Activated CD8-positive, alpha-beta memory T cell treated with anti-CD3 and anti-CD28 coated beads for 4 hours (primary cell): ENCODE measurements around the gene HDGFL3.
"Not testable (repeated sequence)": the region's sequence is repeated elsewhere in the genome, so short reads cannot be mapped to it uniquely, and the experiment has no call there.

ENCODE experiments used
- DNase-seq, 2 donors: peaks; one replicate each; pipeline ENCODE4 v3.0.0-alpha.2; 2020; ENCODE audit warnings: low read depth in 2 of 2

HDGFL3 gene

DNA sequence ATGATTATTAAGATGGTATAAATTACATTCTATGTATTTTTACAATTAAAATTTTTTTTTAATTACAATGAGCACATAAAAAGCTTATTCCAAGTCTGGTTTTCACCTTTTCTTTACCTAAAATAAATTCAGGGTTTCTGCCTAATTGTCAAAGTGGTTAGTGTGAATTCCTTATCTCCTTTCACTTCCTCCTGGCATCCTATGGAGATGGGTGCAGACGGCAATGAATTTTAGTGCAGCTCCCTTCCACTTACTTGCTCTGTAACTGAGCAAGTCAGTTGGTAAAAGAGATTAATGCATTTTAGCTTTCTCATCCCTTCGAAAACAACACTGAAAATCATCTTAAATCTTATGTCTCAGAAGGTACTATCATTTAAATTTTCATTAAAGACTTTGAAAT is 13.1 kb downstream of the HDGFL3 start:
- DNase-seq, result no peak

DNA sequence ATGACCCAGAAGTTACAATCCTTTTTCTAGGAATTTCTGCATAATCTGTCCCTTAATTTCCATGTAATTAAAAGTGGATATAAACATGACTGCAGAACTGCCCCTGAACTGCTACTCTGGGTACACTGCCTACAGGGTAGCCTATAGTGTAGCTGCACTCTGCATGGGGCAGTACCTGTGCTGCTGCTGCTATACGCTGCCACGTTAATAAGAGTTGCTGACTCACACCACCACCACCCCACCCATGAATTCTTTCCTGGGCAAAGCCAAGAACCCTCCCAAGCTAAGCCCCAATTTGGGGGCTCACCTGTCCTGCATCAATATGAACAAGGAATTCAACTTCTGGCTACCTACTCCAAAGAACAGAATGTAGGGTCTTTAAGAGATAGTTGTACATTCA is 13.9 kb downstream of the HDGFL3 start:
- DNase-seq, result no peak

DNA sequence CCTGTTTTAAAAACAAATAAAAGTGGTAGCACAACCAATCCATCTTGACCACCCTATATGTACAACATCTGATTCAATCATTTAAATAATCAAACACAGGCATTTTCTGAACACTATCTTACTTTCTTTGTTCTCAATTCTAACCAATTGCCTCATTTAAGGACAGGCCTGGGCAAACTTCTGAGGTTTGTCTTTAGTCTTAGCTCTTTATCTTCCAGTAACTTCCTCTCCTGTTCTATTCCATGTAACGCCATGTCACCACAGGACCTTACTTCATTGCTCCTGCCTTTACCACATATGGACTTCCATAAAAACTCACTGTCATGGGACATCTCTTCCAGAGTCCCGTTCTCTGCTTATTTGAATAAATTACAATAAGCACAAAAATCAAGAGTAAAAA is 14.9 kb downstream of the HDGFL3 start:
- no peak for DNase-seq

DNA sequence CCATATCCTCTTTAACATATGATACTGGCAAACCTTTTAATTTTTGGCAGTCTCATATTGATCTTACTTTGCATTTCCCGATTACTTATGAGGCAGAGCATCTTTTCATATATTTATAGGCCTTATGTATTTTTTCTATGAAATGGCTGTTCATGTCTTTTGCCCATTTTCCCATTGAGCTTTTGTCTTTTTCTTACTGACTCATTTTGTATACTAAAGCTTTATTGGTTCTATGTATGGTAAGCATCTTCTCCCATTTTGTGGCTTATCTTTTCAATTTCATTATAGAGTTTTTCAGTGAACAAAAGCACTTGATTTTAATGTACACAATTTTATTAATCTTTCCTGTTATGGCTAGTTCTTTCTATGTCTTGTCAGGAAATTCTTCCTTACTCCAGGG is 17.2 kb downstream of the HDGFL3 start:
- DNase-seq, result no peak

DNA sequence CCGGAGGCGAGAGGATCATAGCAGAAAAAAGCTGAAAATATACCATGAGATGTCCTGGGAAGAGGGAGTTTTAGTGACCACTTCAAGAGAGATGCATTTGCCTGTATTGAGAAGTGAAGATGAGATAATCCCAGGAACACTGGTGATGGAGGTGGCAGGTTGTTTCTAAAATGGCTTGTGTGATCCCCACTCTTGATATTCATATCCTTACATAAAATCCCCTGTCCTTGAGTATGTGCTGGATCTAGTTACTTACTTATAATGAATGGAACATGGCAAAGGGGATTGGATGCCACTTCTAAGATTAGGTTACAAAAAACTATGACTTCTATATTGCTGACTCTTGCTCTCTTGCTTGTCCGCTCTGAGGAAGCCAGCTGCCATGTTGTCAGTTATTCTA is 22.1 kb downstream of the HDGFL3 start:
- no peak for DNase-seq

DNA sequence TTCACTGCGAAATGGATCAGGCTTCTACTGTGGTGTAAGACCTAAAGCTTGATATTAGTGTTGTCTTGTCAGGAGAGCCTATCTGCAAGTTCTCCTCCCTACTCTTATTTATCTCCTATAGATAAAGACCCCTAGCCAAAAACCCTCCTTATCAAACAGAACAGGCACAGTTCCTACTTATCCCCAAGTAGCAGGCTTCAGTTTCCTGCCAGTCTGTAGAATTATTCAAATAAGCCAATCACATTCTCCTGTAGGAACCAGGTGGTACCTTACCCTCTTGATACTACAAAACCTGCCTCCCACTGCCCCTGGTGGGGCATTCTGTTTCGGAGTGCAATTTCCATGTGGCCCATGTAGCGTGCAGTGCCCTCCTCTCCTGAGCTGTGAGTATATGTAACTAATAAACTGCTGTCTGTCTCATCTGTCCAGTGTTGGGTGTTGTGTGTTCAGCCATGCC is 28.7 kb downstream of the HDGFL3 start:
- no peak for DNase-seq

DNA sequence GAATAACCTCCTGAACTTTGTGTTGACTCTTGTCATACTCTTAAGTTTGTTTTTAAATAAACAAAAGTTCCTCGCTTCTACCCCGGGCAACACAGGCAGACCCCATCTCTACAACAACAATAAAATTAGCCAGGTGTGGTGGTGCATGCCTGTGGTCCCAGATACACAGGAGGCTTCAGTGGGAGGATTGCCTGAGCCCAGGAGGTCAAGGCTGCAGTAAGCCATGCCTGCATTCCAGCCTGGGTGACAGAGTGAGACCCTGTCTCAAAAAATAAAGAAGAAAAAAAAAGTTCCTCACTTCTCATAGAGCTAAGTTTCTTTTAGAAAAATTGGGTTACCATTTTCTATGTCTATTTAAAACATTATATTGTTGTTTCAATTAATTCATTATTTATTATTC is 29.2 kb downstream of the HDGFL3 start:
- no peak for DNase-seq

DNA sequence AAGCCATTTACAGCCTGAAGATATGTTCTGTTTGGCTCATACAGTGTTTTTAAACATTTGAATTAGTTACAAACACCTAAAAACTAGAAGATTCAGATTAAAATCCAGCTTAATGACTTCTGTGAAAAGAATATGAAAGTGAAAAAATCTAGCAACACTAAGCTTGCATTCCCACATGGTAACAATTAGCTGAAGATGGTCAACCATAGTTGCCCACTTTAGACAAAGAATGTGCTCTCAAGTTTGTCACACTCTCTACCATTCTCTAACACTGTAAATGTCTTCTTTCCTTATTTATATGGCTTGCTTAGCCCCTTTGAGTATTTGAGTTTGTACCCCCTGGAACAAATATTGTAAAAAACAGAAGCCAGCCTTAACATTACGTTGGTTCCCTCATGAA is 32.7 kb downstream of the HDGFL3 start:
- no peak for DNase-seq

DNA sequence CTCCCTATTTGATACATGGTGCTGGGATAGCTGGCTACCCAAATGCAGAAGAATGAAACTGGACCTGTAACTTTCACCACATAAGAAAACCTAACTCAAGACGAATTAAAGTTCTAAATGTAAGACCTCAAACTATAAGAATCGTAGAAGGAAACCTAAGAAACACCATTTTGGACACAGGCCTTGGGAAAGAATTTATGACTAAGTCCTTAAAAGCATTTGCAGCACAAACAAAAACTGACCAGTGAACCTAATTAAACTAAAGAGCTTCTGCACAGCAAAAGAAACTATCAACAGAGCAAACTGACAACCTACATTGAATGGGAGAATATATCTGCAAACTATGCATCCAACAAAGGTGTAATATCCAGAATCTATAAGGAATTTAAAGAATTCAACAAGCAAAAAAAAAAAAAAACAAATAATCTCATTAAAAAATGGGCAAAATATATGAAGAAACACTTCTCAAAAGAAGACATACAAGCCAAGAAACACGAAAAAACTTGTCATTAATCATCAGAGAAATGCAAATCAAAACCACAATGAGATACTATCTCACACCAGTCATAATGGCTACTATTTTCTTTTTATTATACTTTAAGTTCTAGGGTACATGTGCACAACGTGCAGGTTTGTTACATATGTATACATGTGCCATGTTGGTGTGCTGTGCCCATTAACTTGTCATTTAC is 37.0 kb downstream of the HDGFL3 start:
- DNase-seq, result no peak

DNA sequence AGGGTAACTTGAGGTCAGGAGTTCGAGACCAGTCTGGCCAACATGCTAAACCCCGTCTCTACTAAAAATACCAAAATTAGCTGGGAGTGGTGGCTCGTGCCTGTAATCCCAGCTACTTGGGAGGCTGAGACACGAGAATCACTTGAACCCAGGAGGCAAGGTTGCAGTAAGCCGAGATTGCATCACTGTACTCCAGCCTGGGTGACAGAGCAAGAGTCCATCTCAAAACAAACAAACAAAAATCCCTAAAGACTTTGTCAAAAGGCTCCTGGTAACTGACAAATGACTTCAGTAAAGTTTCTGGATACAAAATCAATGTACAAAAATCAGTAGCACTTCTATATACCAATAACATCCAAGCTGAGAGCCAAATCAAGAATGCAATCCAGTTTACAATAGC is 38.0 kb downstream of the HDGFL3 start:
- DNase-seq, result not testable (repeated sequence)

DNA sequence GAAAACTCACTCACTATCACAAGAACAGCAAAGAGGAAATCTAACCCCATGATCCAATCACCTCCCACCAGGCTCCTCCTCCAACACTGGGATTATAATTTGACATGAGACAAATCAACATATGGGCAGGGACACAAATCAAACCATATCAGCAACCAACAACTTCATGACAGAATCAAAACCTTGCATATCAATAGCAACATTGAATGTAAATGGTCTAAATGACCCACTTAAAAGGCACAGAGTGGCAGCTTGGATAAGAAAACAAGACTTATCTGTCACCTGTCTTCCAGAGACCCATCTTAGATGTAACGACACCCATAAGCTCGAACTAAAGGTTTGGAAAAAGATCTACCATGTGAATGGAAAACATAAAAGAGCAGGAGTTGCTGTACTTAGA is 40.8 kb downstream of the HDGFL3 start:
- no peak for DNase-seq

DNA sequence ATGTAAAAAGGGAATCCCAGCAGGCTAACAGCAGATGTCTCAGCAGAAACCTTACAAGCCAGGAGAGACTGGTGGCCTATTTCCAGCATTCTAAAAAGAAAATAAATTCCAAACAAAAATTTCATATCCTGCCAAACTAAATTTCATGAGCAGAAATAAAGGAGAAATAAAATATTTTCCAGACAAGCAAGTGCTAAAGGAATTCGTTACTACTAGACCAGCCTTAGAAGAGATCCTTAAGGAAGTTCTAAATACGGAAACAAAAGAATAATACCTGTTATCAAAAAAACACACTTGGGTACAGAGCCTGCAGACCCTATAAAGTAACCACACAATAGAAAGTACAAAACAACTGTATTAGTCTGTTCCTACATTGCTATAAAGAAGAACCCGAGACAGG is 41.4 kb downstream of the HDGFL3 start:
- no peak for DNase-seq

DNA sequence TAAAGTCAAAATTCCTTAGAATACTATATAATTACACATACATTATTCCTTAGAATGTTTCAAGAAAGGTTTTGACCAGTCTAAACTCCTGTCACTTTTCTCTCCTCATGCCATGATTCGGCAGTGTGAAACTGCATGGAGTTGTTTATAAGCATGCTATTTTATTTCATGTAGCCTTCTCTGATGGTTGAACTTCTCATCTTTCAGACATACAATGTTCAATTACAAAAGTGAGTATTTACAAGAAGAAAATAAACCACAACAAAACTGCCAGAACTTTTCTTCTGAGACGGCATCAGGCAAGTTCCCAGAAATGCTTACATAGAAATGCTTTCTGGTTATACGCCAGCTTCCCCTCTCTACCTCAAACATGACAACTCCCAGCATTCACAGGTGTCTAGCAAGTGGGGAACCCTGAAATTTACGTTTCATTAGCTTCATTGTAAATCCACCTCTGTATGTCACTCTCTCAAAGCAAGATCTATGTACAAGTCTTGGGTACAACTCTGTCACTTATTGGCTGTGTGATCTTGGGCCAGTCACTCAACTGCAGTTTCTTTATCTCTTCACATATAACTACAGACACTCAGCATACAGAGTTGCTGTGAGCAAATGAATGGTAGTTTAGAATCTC is 42.7 kb downstream of the HDGFL3 start:
- no peak for DNase-seq

DNA sequence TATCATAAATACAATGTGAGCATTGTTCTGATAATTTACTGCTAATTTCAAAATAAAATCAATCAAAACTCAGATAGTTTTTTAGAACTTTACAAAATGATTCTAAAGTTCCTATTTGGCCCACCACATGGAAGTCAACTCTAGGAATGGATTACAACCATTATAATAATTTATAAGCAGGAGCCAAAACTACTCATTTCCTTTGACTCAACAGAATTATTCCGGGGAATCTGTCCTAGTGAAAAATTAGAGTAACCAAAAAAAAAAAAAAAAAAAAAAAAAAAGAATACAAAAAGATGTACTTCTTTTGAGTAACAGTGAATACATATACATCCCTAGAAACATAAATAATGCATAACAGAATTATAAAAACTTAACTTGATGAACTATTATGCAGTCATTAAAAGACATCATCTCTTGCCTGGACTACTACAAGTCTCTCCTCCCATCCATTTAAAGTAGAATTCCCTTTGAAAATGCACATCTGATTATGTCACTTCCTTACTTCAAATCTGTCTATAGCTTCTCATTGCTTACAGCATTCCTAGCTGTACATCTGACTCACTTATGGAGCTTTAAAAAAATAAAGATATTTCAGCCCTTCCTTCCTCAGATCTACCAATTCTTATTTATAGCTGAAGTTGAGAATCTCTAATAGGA is 43.4 kb downstream of the HDGFL3 start:
- DNase-seq, result no peak

DNA sequence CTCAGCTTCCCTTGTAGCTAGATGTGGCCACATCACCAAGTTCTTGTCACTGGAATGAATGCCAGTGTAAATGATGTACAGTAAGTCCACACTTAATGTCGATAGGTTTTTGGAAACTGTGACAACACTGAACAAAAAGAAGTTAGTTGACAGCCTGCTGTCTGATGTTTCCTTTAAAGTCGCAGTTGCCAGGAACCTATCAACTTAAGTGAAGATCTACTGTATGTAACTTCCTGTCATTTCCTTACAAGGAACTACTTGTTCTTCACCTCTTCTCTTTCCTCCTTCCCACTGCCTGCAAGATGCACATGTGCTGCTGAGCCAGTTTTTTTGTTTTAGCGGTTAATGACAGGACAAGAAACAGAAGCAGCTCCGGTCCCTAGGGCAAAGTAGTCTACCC is 44.6 kb downstream of the HDGFL3 start:
- DNase-seq, result no peak

DNA sequence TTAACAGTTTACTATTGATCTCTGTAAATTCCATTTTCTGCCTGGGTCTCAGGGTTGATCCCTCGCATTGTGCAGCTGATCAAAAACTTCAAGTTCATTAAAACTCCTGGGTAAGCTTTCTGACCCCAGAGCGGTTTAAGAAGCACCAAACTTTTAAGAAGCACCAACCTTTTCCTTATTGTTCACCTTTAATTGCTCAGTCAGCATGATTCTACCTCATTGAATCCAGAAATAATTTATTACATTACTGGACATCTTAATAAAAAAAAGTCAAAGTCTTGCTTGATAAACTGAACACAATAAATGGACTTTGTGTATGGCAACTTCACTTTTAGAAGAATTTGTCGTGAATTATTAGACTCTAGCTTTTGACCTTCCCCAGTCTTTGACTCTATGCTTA is 46.9 kb downstream of the HDGFL3 start:
- no peak for DNase-seq

DNA sequence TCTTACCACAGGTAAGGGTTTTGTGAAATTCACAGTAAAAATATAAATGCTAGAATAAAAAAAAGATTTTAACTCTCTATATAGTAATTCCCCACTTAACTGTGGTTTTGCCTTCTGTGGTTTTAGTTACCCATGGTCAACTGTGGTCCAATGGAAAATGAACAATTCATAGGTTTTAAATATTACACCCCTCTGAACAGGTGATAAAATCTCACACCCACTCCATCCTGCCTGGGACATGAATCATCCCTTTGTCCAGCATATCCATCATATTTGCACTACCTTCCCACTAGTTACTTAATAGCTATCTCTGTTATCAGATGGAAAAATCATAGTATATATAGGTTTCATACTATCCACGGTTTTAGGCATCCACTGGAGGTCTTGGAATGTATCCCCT is 49.2 kb downstream of the HDGFL3 start:
- no peak for DNase-seq

DNA sequence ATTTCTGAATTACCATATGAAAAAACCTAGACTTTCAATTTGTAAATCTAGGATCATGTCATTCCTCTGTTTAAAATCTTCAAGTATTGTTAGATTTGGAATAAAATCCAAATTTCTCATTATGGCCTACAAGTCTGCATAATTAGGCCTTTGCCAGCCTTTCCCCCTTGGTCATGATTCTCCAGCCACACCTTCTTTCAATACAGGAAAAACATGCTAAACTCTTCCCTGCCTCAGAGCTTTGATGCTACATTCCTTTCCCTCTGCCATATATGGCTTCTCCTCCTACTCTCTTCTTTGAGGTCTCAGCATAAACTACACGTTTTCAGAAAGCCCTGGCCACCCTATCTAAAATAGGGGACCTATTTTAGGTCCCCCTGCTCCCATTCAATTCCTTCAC is 51.7 kb downstream of the HDGFL3 start:
- no peak for DNase-seq

DNA sequence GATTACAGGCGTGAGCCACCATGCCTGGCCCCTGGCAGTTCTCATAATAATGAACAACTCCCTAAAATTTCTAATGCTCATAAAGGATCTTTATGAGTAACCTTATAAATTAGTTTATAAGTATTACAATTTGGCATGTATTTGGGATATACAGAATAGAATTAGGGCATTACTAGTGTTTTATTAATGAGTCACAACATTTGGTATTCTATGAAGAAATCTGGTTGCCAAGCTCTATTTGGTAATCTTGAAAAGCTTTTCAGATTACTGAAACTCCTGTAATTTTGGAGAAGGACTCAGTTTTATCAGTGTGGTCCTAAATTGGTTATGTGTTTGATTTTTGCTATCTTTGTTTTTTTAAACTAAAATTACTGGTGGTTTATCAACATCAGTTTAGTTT is 54.3 kb downstream of the HDGFL3 start:
- no peak for DNase-seq

DNA sequence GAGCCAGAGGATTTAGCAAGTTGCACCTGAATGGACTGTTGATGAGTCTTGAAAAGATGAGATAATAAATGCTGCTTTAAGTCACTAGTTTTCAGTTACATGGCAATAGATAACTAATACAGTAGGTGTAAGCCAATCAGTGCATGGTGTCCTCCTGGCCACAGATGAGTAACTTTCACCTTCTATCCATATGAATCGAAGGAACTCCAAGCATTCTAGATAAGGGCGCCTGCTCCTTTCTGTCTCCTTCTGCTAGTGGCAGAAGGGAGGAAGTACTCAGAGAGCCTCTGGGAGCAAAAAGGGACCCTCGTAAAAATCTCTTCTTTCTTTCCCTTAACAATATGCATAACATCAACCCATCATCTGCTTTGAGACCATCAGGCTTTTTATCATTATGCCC is 62.9 kb downstream of the HDGFL3 start:
- no peak for DNase-seq

DNA sequence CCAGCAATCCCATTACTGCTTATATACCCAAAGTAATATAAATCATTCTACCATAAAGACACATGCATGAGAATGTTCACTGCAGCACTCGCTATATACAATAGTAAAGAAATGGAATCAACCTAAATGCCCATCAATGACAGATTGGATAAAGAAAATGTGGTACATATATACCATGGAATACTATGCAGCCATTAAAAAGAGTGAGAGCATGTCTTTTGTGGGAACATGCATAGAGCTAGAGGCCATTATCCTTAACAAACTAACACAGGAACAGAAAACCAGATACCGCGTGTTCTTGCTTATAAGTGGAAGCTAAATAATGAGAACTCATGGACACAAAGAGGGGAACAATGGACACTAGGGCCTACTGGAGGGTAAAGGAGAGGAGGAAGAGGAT is 65.5 kb downstream of the HDGFL3 start:
- not testable (repeated sequence) for DNase-seq

DNA sequence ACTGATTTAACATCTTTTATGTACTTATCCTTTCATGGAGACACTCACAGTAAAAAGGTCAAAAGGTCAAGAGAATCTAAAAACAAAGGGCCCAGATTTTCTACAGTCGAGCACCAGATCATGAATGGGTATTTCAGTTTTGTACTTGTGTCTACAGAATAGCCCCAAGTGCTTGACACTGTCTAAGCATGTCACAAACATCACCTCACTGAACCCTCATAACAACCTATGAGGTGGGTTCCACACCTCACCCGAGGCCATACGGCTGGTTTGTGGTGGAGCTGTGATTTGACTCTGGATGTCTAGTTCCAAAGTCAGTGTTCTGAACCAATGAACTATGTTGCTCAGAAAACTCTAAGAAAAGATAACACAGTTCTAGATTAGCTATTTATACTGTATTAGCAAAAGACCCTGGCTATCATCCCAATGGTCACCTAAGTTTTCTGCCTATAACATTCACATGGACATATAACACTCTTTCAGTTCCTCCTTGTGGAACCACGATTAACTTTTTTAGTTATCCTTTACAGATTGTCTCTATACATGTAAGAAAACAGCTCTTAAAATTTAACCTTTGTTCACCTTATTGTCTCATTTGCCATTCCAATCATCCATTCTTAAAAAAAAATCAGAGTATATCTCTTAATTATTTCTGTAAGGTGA is 74.6 kb downstream of the HDGFL3 start:
- DNase-seq, result no peak

DNA sequence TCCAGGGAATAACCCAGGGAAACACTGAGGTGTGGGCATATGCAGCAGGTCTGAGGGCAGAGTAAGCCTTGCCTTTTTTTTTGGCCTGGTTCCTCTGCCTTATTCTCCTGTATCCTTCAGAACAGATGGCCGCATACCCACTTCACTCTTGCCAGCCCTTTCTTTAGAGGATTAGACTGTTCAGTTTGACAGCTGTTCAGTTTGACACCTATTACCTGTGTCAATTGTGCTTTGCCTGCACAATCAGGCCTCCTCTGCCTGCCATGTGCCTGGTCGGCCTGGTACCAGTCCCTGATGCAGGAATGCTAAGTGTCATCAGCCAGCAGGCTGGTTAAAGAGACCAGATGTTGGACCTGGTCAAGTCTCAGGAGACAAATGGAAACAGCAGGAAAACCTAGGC is 77.8 kb downstream of the HDGFL3 start:
- DNase-seq, result no peak
